ENCODE results near the gene TNFSF8. TPM values are rescaled to one million over a fixed set of nuclear protein-coding genes. Genes with fewer than 3 reads are reported as not detected.

Gene TNFSF8
- total RNA-seq, 2 experiments from 2014 or later, result 37.9 to 38.7 TPM

- ChIA-PET POLR2A (interaction anchor here (0.6 to 1.3 kb wide), 2 partner anchors 84 to 508 kb away, joined by 3 read pairs; no protein-coding TSS in a partner anchor), CTCF (interaction anchor here (0.9 to 15.1 kb wide), 15 partner anchors 10 to 244 kb away, joined by 3 to 242 read pairs (median 9); partner anchors contain the start of genes TEX48 and TNFSF8)
- Mint-ChIP-seq H3K9me3 (no peaks in the 10 kb centered on the region), H3K27me3 (no peaks in the 10 kb centered on the region), H3K36me3 (peaks cover 78% of the 10 kb centered on the region), H3K4me1 (ENCODE audit: low read depth) (peaks cover 96% of the 10 kb centered on the region), H3K4me3 (no peak overlapping the region), H3K27ac (peak overlapping the region; percentile 55)
- no peak for DNase-seq
- intact Hi-C loops (cut with micrococcal nuclease), result loop anchor here (5.0 kb wide), 1 partner anchor 302 kb away; no protein-coding TSS in a partner anchor
Observed at GRCh38 chr9:114905170-114905940, 25.0 kb downstream of the TNFSF8 start.

GRCh38 chr9:114902786-114903524 is 27.4 kb downstream of the TNFSF8 start:
- CTCF ChIA-PET, result interaction anchor here (0.6 to 15.1 kb wide), 2 partner anchors 45 to 224 kb away, joined by 3 to 242 read pairs; partner anchors contain the start of gene TEX48
- DNase-seq, result peak; percentile 57

GRCh38 chr9:114900942-114901802 is 29.2 kb downstream of the TNFSF8 start:
- H3K4me3 Mint-ChIP-seq, result no peak overlapping the region
- DNase-seq, result no peak
- H3K9me3 Mint-ChIP-seq, result no peaks in the 10 kb centered on the region
- peaks cover 52% of the 10 kb centered on the region for H3K36me3 Mint-ChIP-seq
- no peaks in the 10 kb centered on the region for H3K27me3 Mint-ChIP-seq
- CTCF ChIA-PET, result interaction anchor here (0.5 to 15.1 kb wide), 6 partner anchors 9 to 250 kb away, joined by 3 to 242 read pairs (median 12); partner anchors contain the start of gene TEX48
- peaks cover 59% of the 10 kb centered on the region for H3K4me1 Mint-ChIP-seq (ENCODE audit: low read depth)
- peak overlapping the region; percentile 87 for H3K27ac Mint-ChIP-seq
- intact Hi-C loops (cut with micrococcal nuclease), result loop anchor here (5.0 kb wide), 2 partner anchors 314 to 514 kb away; partner anchors contain the start of genes AKNA and ATP6V1G1
- POLR2A ChIA-PET, result interaction anchor here (0.6 to 1.6 kb wide), 2 partner anchors 89 to 209 kb away, joined by 3 to 6 read pairs; no protein-coding TSS in a partner anchor

More at GRCh38 chr9:114902786-114903524, 27.4 kb downstream of the TNFSF8 start:
- Mint-ChIP-seq H3K36me3 (peaks cover 61% of the 10 kb centered on the region), H3K27ac (peak overlapping the region; percentile 81), H3K4me1 (ENCODE audit: low read depth) (peaks cover 76% of the 10 kb centered on the region), H3K9me3 (no peaks in the 10 kb centered on the region), H3K27me3 (no peaks in the 10 kb centered on the region), H3K4me3 (peak overlapping the region; percentile 41)
- intact Hi-C loops (cut with micrococcal nuclease), result loop anchor here (1.0 to 5.0 kb wide), 5 partner anchors 10 to 516 kb away; partner anchors contain the start of genes AKNA and ATP6V1G1
- POLR2A ChIA-PET, result no interaction called here

GRCh38 chr9:114899995-114900394 is 30.4 kb downstream of the TNFSF8 start:
- Mint-ChIP-seq H3K4me1 (ENCODE audit: low read depth) (peaks cover 61% of the 10 kb centered on the region), H3K4me3 (no peak overlapping the region), H3K36me3 (peaks cover 43% of the 10 kb centered on the region), H3K27ac (no peak overlapping the region), H3K9me3 (no peaks in the 10 kb centered on the region), H3K27me3 (no peaks in the 10 kb centered on the region)
- no peak for DNase-seq
- ChIA-PET CTCF (interaction anchor here (1.0 to 4.2 kb wide), 7 partner anchors 9 to 219 kb away, joined by 3 to 14 read pairs (median 4); no protein-coding TSS in a partner anchor), POLR2A (interaction anchor here (0.9 to 2.5 kb wide), 6 partner anchors 9 to 209 kb away, joined by 3 to 10 read pairs (median 4); no protein-coding TSS in a partner anchor)
- intact Hi-C loops (cut with micrococcal nuclease), result loop anchor here (5.0 to 10.0 kb wide), 3 partner anchors 313 to 513 kb away; partner anchors contain the start of genes AKNA and ATP6V1G1

- ChIA-PET POLR2A (interaction anchor here (0.9 to 2.5 kb wide), 7 partner anchors 10 to 209 kb away, joined by 3 to 10 read pairs (median 4); no protein-coding TSS in a partner anchor), CTCF (interaction anchor here (0.7 to 4.2 kb wide), 9 partner anchors 8 to 219 kb away, joined by 3 to 14 read pairs (median 4); no protein-coding TSS in a partner anchor)
- peaks cover 62% of the 10 kb centered on the region for H3K4me1 Mint-ChIP-seq (ENCODE audit: low read depth)
- no peaks in the 10 kb centered on the region for H3K9me3 Mint-ChIP-seq
- intact Hi-C loops (cut with micrococcal nuclease), result loop anchor here (10.0 kb wide), 1 partner anchor 415 kb away; no protein-coding TSS in a partner anchor
- H3K4me3 Mint-ChIP-seq, result no peak overlapping the region
- no peaks in the 10 kb centered on the region for H3K27me3 Mint-ChIP-seq
- no peak for DNase-seq
- H3K36me3 Mint-ChIP-seq, result peaks cover 39% of the 10 kb centered on the region
- H3K27ac Mint-ChIP-seq, result no peak overlapping the region
Observed at GRCh38 chr9:114899461-114899860, 30.9 kb downstream of the TNFSF8 start.

- CTCF ChIA-PET, result interaction anchor here (0.7 to 4.2 kb wide), 6 partner anchors 9 to 218 kb away, joined by 4 to 14 read pairs (median 4); no protein-coding TSS in a partner anchor
- DNase-seq, result peak; percentile 84
- Mint-ChIP-seq H3K4me3 (no peak overlapping the region), H3K36me3 (peaks cover 32% of the 10 kb centered on the region), H3K9me3 (no peaks in the 10 kb centered on the region), H3K4me1 (ENCODE audit: low read depth) (peaks cover 62% of the 10 kb centered on the region), H3K27me3 (no peaks in the 10 kb centered on the region), H3K27ac (no peak overlapping the region)
- intact Hi-C loops (cut with micrococcal nuclease), result loop anchor here (10.0 kb wide), 1 partner anchor 414 kb away; no protein-coding TSS in a partner anchor
- POLR2A ChIA-PET, result interaction anchor here (0.7 to 2.5 kb wide), 9 partner anchors 16 to 218 kb away, joined by 3 to 10 read pairs (median 5); partner anchors contain the start of gene TNFSF15
Observed at GRCh38 chr9:114898741-114899140, 31.6 kb downstream of the TNFSF8 start.

- no peak overlapping the region for H3K4me3 Mint-ChIP-seq
- intact Hi-C loops (cut with micrococcal nuclease), result loop anchor here (10.0 kb wide), 1 partner anchor 412 kb away; no protein-coding TSS in a partner anchor
- H3K36me3 Mint-ChIP-seq, result peaks cover 21% of the 10 kb centered on the region
- no peaks in the 10 kb centered on the region for H3K27me3 Mint-ChIP-seq
- CTCF ChIA-PET, result interaction anchor here (1.0 to 4.2 kb wide), 3 partner anchors 13 to 158 kb away, joined by 3 to 14 read pairs (median 3); no protein-coding TSS in a partner anchor
- no peak overlapping the region for H3K27ac Mint-ChIP-seq
- POLR2A ChIA-PET, result interaction anchor here (1.5 kb wide), 1 partner anchor 217 kb away, joined by 6 read pairs; no protein-coding TSS in a partner anchor
- DNase-seq, result no peak
- peaks cover 57% of the 10 kb centered on the region for H3K4me1 Mint-ChIP-seq (ENCODE audit: low read depth)
- no peaks in the 10 kb centered on the region for H3K9me3 Mint-ChIP-seq
Observed at GRCh38 chr9:114897196-114897595, 33.2 kb downstream of the TNFSF8 start.

GRCh38 chr9:114896344-114896743 is 34.0 kb downstream of the TNFSF8 start:
- CTCF ChIA-PET, result interaction anchor here (2.0 to 2.3 kb wide), 3 partner anchors 10 to 216 kb away, joined by 7 to 16 read pairs (median 13); no protein-coding TSS in a partner anchor
- Mint-ChIP-seq H3K9me3 (peaks cover 2% of the 10 kb centered on the region), H3K27ac (no peak overlapping the region), H3K27me3 (no peaks in the 10 kb centered on the region), H3K36me3 (peaks cover 15% of the 10 kb centered on the region), H3K4me1 (ENCODE audit: low read depth) (peaks cover 51% of the 10 kb centered on the region), H3K4me3 (no peak overlapping the region)
- POLR2A ChIA-PET, result no interaction called here
- no peak for DNase-seq
- intact Hi-C loops (cut with micrococcal nuclease), result loop anchor here (10.0 kb wide), 1 partner anchor 412 kb away; no protein-coding TSS in a partner anchor

GRCh38 chr9:114895521-114895991 is 34.8 kb downstream of the TNFSF8 start:
- peak overlapping the region; percentile 77 for H3K27ac Mint-ChIP-seq
- H3K36me3 Mint-ChIP-seq, result peaks cover 8% of the 10 kb centered on the region
- POLR2A ChIA-PET, result interaction anchor here (1.0 to 1.6 kb wide), 7 partner anchors 14 to 204 kb away, joined by 3 to 11 read pairs (median 6); partner anchors contain the start of genes TNFSF15 and TNFSF8
- DNase-seq, result no peak
- intact Hi-C loops (cut with micrococcal nuclease), result loop anchor here (1.0 to 10.0 kb wide), 6 partner anchors 13 to 411 kb away; partner anchors contain the start of gene TNFSF15
- CTCF ChIA-PET, result interaction anchor here (0.8 to 2.3 kb wide), 7 partner anchors 11 to 215 kb away, joined by 3 to 16 read pairs (median 4); no protein-coding TSS in a partner anchor
- H3K4me3 Mint-ChIP-seq, result no peak overlapping the region
- H3K9me3 Mint-ChIP-seq, result peaks cover 5% of the 10 kb centered on the region
- H3K27me3 Mint-ChIP-seq, result no peaks in the 10 kb centered on the region
- peaks cover 51% of the 10 kb centered on the region for H3K4me1 Mint-ChIP-seq (ENCODE audit: low read depth)

All from activated CD4-positive, alpha-beta memory T cell treated with anti-CD3 and anti-CD28 coated beads for 36 hours (primary cell).